ENCODE results near the gene PPM1H.

Gene PPM1H

GRCh38 chr12:62772416-62772955 lies 162.5 kb downstream of the PPM1H start:
- DNase-seq (no peak), ATAC-seq (ENCODE audit: insufficient read depth, low read depth) (no peak)
- Histone ChIP-seq H3K4me3 (ENCODE audit: low read depth in 1 of 2, low read length in 2 of 2) (no peak overlapping the region), H3K9me3 (ENCODE audit: insufficient read depth, low read length, severe bottlenecking) (no peaks in the 10 kb centered on the region), H3K27ac (ENCODE audit: low read length) (no peak overlapping the region), H3K4me2 (ENCODE audit: insufficient read depth, low read length) (no peak overlapping the region), H3K9ac (ENCODE audit: low read depth, low read length) (no peak overlapping the region), H3K36me3 (ENCODE audit: insufficient read depth, low read length) (no peaks in the 10 kb centered on the region), H3K27me3 (ENCODE audit: insufficient read depth, low read length, poor library complexity) (no peaks in the 10 kb centered on the region), H3K4me1 (ENCODE audit: insufficient read depth, low read length) (no peaks in the 10 kb centered on the region), H4K20me1 (ENCODE audit: insufficient read depth, low read length) (no peaks in the 10 kb centered on the region), H3K79me2 (ENCODE audit: insufficient read depth, low read length) (no peaks in the 10 kb centered on the region), H2AFZ (ENCODE audit: low read depth, low read length) (no peak overlapping the region)
- TF ChIP-seq CTCF (IDR thresholded peaks at IDR 0.05; ENCODE audit: borderline replicate concordance, extremely low read depth, low read length, poor library complexity, severe bottlenecking): no peak
- TF ChIP-seq EZH2 (IDR thresholded peaks at IDR 0.05; ENCODE audit: borderline replicate concordance, low read depth, low read length, severe bottlenecking): no peak

- H3K9ac ChIP-seq (ENCODE audit: low read depth, low read length): no peak overlapping the region
- no peaks in the 10 kb centered on the region for H3K4me1 ChIP-seq (ENCODE audit: insufficient read depth, low read length)
- ATAC-seq (ENCODE audit: insufficient read depth, low read depth) (no peak), DNase-seq (no peak)
- no peak overlapping the region for H3K4me3 ChIP-seq (ENCODE audit: low read depth in 1 of 2, low read length in 2 of 2)
- no peaks in the 10 kb centered on the region for H4K20me1 ChIP-seq (ENCODE audit: insufficient read depth, low read length)
- no peaks in the 10 kb centered on the region for H3K9me3 ChIP-seq (ENCODE audit: insufficient read depth, low read length, severe bottlenecking)
- no peak overlapping the region for H3K27ac ChIP-seq (ENCODE audit: low read length)
- no peaks in the 10 kb centered on the region for H3K79me2 ChIP-seq (ENCODE audit: insufficient read depth, low read length)
- H2AFZ ChIP-seq (ENCODE audit: low read depth, low read length): no peak overlapping the region
- H3K4me2 ChIP-seq (ENCODE audit: insufficient read depth, low read length): no peak overlapping the region
- no peaks in the 10 kb centered on the region for H3K27me3 ChIP-seq (ENCODE audit: insufficient read depth, low read length, poor library complexity)
- no peaks in the 10 kb centered on the region for H3K36me3 ChIP-seq (ENCODE audit: insufficient read depth, low read length)
- TF ChIP-seq EZH2 (IDR thresholded peaks at IDR 0.05; ENCODE audit: borderline replicate concordance, low read depth, low read length, severe bottlenecking) (no peak), CTCF (IDR thresholded peaks at IDR 0.05; ENCODE audit: borderline replicate concordance, extremely low read depth, low read length, poor library complexity, severe bottlenecking) (no peak)
Observed at GRCh38 chr12:62771828-62772227, 163.1 kb downstream of the PPM1H start.

- no peak for TF ChIP-seq CTCF (IDR thresholded peaks at IDR 0.05; ENCODE audit: borderline replicate concordance, extremely low read depth, low read length, poor library complexity, severe bottlenecking)
- TF ChIP-seq EZH2 (IDR thresholded peaks at IDR 0.05; ENCODE audit: borderline replicate concordance, low read depth, low read length, severe bottlenecking): no peak
Observed at GRCh38 chr12:62770381-62770780, 164.6 kb downstream of the PPM1H start.

More at GRCh38 chr12:62770381-62770780, 164.6 kb downstream of the PPM1H start:
- Histone ChIP-seq H3K27ac (ENCODE audit: low read length) (no peak overlapping the region), H3K36me3 (ENCODE audit: insufficient read depth, low read length) (no peaks in the 10 kb centered on the region), H3K4me1 (ENCODE audit: insufficient read depth, low read length) (no peaks in the 10 kb centered on the region), H3K4me3 (ENCODE audit: low read depth in 1 of 2, low read length in 2 of 2) (no peak overlapping the region), H4K20me1 (ENCODE audit: insufficient read depth, low read length) (no peaks in the 10 kb centered on the region), H3K9ac (ENCODE audit: low read depth, low read length) (no peak overlapping the region), H2AFZ (ENCODE audit: low read depth, low read length) (no peak overlapping the region), H3K79me2 (ENCODE audit: insufficient read depth, low read length) (no peaks in the 10 kb centered on the region), H3K9me3 (ENCODE audit: insufficient read depth, low read length, severe bottlenecking) (no peaks in the 10 kb centered on the region), H3K27me3 (ENCODE audit: insufficient read depth, low read length, poor library complexity) (no peaks in the 10 kb centered on the region), H3K4me2 (ENCODE audit: insufficient read depth, low read length) (no peak overlapping the region)
- no peak for ATAC-seq (ENCODE audit: insufficient read depth, low read depth)
- DNase-seq: no peak
